ENCODE measurements around the gene NLRP12.
"Not testable (repeated sequence)": the region's sequence is repeated elsewhere in the genome, so short reads cannot be mapped to it uniquely, and the experiment has no call there.

NLRP12 gene

DNA sequence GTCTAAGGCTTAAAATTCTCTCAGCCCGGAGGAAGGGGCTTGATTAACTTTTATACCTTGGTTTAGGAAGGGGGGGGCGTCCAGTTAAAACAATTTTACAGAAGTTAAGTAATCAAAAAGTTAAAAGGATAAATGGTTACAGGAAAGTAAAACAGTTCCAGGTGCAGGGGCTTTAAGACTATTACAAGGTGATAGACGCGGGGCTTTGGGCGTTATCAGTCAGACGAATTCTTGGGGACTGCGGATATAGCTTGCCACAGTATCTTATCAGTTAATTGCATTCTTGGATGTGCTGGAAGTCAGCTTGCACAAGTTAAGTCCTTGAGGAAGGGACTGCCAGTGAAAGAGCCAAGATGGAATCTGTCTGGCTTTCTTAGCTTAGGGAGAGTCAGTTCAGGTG is 49.6 kb downstream of the NLRP12 start:
- DNase-seq: not testable (repeated sequence)

DNA sequence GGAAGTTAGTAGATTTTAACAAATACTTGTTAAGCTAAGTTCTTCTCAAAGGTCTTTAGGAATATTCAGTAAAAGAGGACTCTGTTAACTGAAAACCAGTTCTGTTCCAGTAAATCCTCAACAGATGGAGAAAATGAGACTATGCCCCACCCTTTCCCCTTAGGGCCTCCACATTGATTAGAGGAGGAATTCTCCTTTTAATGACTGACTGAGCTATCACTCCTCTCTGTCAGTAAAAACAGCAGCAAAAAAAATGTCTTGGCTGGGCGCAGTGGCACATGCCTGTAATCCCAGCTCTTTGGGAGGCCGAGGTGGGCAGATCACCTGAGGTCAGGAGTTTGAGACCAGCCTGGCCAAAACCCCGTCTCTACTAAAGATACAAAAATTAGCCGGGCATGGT is 50.1 kb downstream of the NLRP12 start:
- no peak for DNase-seq

DNA sequence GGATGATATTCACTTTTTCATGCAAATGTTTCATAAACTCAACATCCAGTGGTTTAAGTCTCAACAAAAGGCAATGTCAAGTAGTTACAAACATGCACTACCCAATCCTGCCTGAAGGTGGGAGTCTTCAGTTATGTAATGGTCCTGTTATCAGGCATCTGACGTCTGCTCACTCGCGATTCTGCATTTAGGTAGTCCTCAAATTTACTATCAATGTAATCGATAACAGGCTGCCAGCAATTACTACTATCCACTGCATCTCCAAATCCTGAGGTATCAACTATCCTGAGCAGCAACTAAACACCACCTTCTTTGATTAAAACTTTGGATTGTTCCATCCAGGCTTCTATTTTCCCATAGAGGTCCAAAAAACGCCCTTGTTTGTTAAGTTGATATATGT is 51.2 kb downstream of the NLRP12 start:
- DNase-seq: peak; percentile 71 to 80 (median 76)

DNA sequence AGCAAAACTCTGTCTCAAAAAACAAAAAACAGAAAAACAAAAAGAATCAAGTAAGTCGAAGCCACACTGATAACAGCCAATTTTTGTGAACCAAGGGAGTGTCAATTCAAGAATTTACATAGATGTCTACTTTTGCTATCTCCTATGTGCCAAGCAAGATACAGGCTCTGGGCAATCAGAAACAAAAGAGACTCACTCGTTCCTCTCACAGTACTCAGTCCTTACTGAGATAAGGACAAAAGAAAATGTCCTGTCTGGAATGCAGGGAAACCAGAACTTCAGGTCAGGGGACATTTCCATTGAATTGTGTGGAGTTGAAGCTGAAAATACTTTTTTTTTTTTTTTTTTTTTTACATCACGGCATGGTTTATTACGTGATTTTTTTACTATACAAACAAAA is 53.0 kb downstream of the NLRP12 start:
- DNase-seq: no peak

DNA sequence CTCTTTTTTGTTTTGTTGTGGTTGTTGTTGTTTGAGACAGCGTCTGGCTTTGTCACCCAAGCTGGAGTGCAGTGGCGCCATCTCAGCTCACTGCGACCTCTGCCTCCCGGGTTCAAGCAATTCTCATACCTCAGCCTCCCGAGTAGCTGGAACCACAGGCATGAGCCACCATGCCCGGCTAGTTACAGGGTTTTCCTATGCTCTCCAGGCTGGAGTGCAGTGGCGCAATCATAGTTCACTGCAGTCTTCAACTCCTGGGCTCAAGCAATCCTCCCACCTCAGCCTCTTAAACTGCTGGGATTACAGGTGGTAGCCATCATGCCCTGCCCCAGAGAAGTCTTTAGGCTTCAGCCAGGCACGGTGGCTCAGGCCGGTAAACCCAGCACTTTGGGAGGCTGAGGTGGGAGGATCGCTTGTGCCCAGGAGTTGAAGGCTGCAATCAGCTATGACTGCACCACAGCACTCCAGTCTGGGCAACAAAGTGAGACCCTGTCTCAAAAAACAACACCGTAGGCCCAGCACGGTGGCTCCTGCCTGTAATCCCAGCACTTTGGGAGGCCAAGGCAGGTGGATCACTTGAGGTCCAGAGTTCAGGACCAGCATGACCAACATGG is 54.3 kb downstream of the NLRP12 start:
- not testable (repeated sequence) for DNase-seq

DNA sequence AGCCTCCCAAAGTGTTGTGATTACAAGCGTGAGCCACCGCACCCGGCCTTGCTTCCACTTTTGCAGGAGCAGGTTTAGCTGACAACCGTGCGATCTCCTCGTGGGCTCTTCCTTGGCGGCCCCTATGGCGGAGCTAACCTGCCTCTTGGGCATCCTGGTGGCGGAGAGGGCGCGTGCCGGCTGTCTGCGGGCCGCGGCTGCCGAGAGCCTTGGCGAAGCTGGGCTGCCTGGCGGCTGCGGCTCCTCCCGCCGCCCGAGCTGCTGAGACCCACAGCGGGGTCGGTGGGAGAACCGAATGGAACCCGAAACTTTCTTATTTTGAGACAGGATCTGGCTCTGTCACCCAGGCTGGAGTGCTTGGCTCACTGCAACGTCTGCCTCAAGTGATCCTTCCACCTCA is 55.7 kb downstream of the NLRP12 start:
- no peak for DNase-seq

DNA sequence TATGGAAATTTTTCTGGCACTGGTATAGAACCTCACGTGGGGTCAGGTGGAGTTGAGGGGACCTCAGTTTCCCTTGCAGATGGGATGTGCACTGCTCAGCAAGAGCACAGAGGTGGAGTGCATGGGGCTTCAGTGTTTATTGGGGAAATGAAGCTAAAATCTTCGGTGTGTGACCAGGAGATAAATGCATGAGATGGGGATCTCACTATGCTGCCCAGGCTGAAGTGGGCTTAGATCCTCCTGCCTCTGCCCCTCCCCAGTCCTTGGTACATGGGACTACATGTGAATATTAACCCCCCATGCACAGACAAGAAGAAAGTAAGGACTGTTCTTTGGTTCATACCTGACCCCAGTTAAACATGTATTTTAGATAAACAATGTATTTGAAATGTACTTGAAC is 65.1 kb downstream of the NLRP12 start:
- DNase-seq: not testable (repeated sequence)
